GM12878 (cell line): ENCODE measurements around the gene ASAH2. TPM values are rescaled to one million over a fixed set of nuclear protein-coding genes. Genes with fewer than 3 reads are reported as not detected.

Experiments used
- ATAC-seq: fragments of 200-7000 bp; cut with Tn5 transposase; 3 replicates; pipeline ENCODE4 v1.9.1; 2020; ENCODE audit warnings: mild to moderate bottlenecking, moderate library complexity
- BruUV-seq: library from RNA; stranded (reverse); fragments of 400-500 nt; replicated peaks from 2 replicates; lab custom pipeline; 2021; lab: Mats Ljungman, UMichigan
- CTCF ChIA-PET: fragments of 300-600 bp; sonication (Branson Sonifier 250); formaldehyde crosslinking; extraction: SDS; loops from one replicate; lab custom pipeline; 2021; ENCODE audit warnings: inconsistent platforms; lab: Yijun Ruan, JAX
- POLR2A ChIA-PET: fragments of 350-600 bp; formaldehyde crosslinking; extraction: SDS; loops from one replicate; lab custom pipeline; 2021; ENCODE audit warnings: inconsistent platforms; lab: Charles Lee
- RAD21 ChIA-PET: fragments of 300-600 bp; sonication (Branson Sonifier 250); formaldehyde crosslinking; loops from one replicate; lab custom pipeline; 2023; ENCODE audit warnings: antibody characterized with exemption; ENCODE audit not compliant: unreplicated experiment; lab: Charles Lee
- SMC1A ChIA-PET: fragments of 300-600 bp; sonication (Branson Sonifier 250); formaldehyde crosslinking; loops from one replicate; lab custom pipeline; 2023; ENCODE audit not compliant: unreplicated experiment, uncharacterized antibody; lab: Charles Lee
- DNase-seq: peaks from one replicate; pipeline ENCODE4 v3.0.0-alpha.2; 2011; ENCODE audit warnings: low read depth, low spot score
- FAIRE-seq: peaks from 3 replicates; lab custom pipeline; 2011; peaks lifted over from hg19 to GRCh38; lab: Jason Lieb, UNC
- H2AFZ ChIP-seq: 2 replicates; pipeline ENCODE4 v1.6.0; 2011; ENCODE audit warnings: low read depth, low read length, control low read depth; ENCODE audit not compliant: control insufficient read depth
- H3K27ac ChIP-seq: 2 replicates; pipeline ENCODE4 v1.5.1; 2011; ENCODE audit warnings: control low read depth; ENCODE audit not compliant: control insufficient read depth, insufficient read depth
- H3K27me3 ChIP-seq, 2 experiments: replicated peaks in 1 of 2; 2 replicates each; pipeline versions ENCODE4 v1.6.0 to v1.6.1; 2011; ENCODE audit warnings: low read length in 1 of 2; ENCODE audit not compliant: control insufficient read depth in 2 of 2, insufficient read depth in 2 of 2
- H3K36me3 ChIP-seq, 2 experiments: 2 replicates each; pipeline ENCODE4 v1.5.1; 2011; ENCODE audit warnings: low read length in 1 of 2; ENCODE audit not compliant: control insufficient read depth in 2 of 2, insufficient read depth in 2 of 2
- H3K4me1 ChIP-seq: 2 replicates; pipeline ENCODE4 v1.6.1; 2011; ENCODE audit warnings: mild to moderate bottlenecking, low read length, moderate library complexity, mixed read lengths; ENCODE audit not compliant: control insufficient read depth, insufficient read depth
- H3K4me2 ChIP-seq: 2 replicates; pipeline ENCODE4 v1.6.0; 2011; ENCODE audit warnings: control low read depth; ENCODE audit not compliant: control insufficient read depth, insufficient read depth
- H3K4me3 ChIP-seq: fragments of 200-600 bp; sonication (generic); 2 replicates; pipeline ENCODE4 v1.5.1; 2016
- H3K79me2 ChIP-seq: 2 replicates; pipeline ENCODE4 v1.6.0; 2011; ENCODE audit warnings: low read length; ENCODE audit not compliant: control insufficient read depth, insufficient read depth
- H3K9ac ChIP-seq: 2 replicates; pipeline ENCODE4 v1.8.0; 2011; ENCODE audit warnings: low read length, control low read depth, mixed read lengths; ENCODE audit not compliant: control insufficient read depth, insufficient read depth
- H3K9me3 ChIP-seq: replicated peaks from 3 replicates; pipeline ENCODE4 v1.5.1; 2011; ENCODE audit warnings: mild to moderate bottlenecking, low read length; ENCODE audit not compliant: control insufficient read depth, insufficient read depth
- H4K20me1 ChIP-seq: 2 replicates; pipeline ENCODE4 v1.6.0; 2011; ENCODE audit not compliant: control insufficient read depth, insufficient read depth
- ATF2 ChIP-seq: IDR thresholded peaks from 2 replicates; pipeline ENCODE4 v1.6.1; 2012; ENCODE audit warnings: low read length, inconsistent platforms
- FOS ChIP-seq: IDR thresholded peaks from 3 replicates; pipeline ENCODE4 v1.6.1; 2011; ENCODE audit warnings: borderline replicate concordance; ENCODE audit not compliant: insufficient read length; ENCODE audit errors: extremely low read depth
- GABPA ChIP-seq: IDR thresholded peaks from 2 replicates; pipeline ENCODE4 v1.6.1; 2014; ENCODE audit warnings: antibody characterized with exemption, low read depth, mild to moderate bottlenecking, inconsistent platforms
- HSF1 ChIP-seq: fragments of 150-350 bp; IDR thresholded peaks from 2 replicates; pipeline ENCODE4 v1.6.1; 2014; ENCODE audit warnings: mild to moderate bottlenecking, low read depth, low read length
- IKZF1 ChIP-seq: fragments of 450-650 bp; conservative IDR thresholded peaks from 2 replicates; pipeline ENCODE4 v1.6.1; 2017; ENCODE audit warnings: antibody characterized with exemption, mild to moderate bottlenecking
- JUND ChIP-seq: IDR thresholded peaks from 2 replicates; pipeline ENCODE4 v1.6.1; 2012; ENCODE audit warnings: low read depth, mild to moderate bottlenecking, low read length, improper control_type of control experiment, moderate library complexity
- KAT2A ChIP-seq: conservative IDR thresholded peaks from 2 replicates; pipeline ENCODE4 v1.6.1; 2011; ENCODE audit warnings: low read depth, low read length; ENCODE audit not compliant: control insufficient read depth
- PBX3 ChIP-seq: IDR thresholded peaks from 2 replicates; pipeline ENCODE4 v1.6.1; 2011; ENCODE audit warnings: mild to moderate bottlenecking, low read depth, low read length, moderate library complexity; ENCODE audit not compliant: insufficient replicate concordance
- RELB ChIP-seq: fragments of 450-650 bp; IDR thresholded peaks from 2 replicates; pipeline ENCODE4 v1.6.1; 2017; ENCODE audit warnings: low read depth, mild to moderate bottlenecking, moderate library complexity
- SMAD5 ChIP-seq: IDR thresholded peaks from 2 replicates; pipeline ENCODE4 v1.6.1; 2016; ENCODE audit warnings: antibody characterized with exemption, low read depth
- SP1 ChIP-seq: IDR thresholded peaks from one replicate; pipeline ENCODE4 v1.6.1; 2011; ENCODE audit warnings: low read depth, low read length
- ZBTB33 ChIP-seq: fragments of 450-650 bp; IDR thresholded peaks from 2 replicates; pipeline ENCODE4 v1.6.1; 2017; ENCODE audit warnings: mild to moderate bottlenecking
- WGBS: methylation state at CpG from one replicate; pipeline ENCODE4 v1.1.6; 2016; ENCODE audit warnings: low lambda C conversion rate; ENCODE audit not compliant: insufficient replicate concordance, insufficient coverage; ENCODE audit errors: missing lambda C conversion rate; 5-methylcytosine and 5-hydroxymethylcytosine counted together
- in situ Hi-C: fragments of 300-500 bp; cut with MboI; formaldehyde crosslinking; loops from 9 replicates; pipeline ENCODE4 v1.14.3; 2018; ENCODE audit warnings: mixed read lengths
- intact Hi-C: fragments of 100-400 bp; cut with micrococcal nuclease; formaldehyde crosslinking; loops from one replicate; pipeline ENCODE4 v1.14.2; 2022; ENCODE audit not compliant: unreplicated experiment
- polyA plus RNA-seq, 11 experiments: library from polyadenylated mRNA; depleted of rRNA in 4 of 11; unstranded in 6 of 11; stranded (reverse) in 5 of 11; fragments of >200 nt; fragmentation: Nextera tagmentation in 4 of 11; fragmentation: Illumina TruSeq in 1 of 11; extraction: Ambion mirVana in 4 of 11; extraction: Trizol in 1 of 11; gene quantifications; 1 replicate in 1 of 11; 2 replicates in 10 of 11; pipeline versions ENCODE4 v1.2.1 to v1.2.3, GENCODE V29; 2011 to 2016; ENCODE audit warnings: inconsistent platforms in 2 of 11, missing spikeins in 2 of 11, low read depth in 1 of 11
- total RNA-seq, 4 experiments: library from RNA; depleted of rRNA in 3 of 4; stranded (reverse); fragments of >200 nt in 3 of 4; fragmentation: Illumina TruSeq in 1 of 4; extraction: Trizol in 1 of 4; gene quantifications; 2 replicates each; pipeline versions ENCODE4 v1.2.1 to v1.2.3, GENCODE V29; 2013 to 2021

ASAH2 gene
- total and polyA plus RNA-seq, 10 of the 15 experiments (the other 5 are each of a cell fraction or from before 2014, with no cell fraction given): 0.23 to 2.3 (median 1.1) TPM

- no peak for TF ChIP-seq KAT2A
Observed at GRCh38 chr10:50275650-50276235, 24.4 kb upstream of the ASAH2 start (continued).

GRCh38 chr10:50272531-50272930 is 21.2 kb upstream of the ASAH2 start:
- H3K4me3 ChIP-seq: no peak overlapping the region
- intact Hi-C loops: no loop called here
- no peak for ATAC-seq
- CTCF ChIA-PET: interaction anchor here (4.8 kb wide), 1 partner anchor 47 kb away, joined by 59 read pairs; no protein-coding TSS in a partner anchor
- TF ChIP-seq FOS: no peak
- TF ChIP-seq GABPA: no peak
- no peak for TF ChIP-seq PBX3
- no peak for TF ChIP-seq ZBTB33
- TF ChIP-seq IKZF1: no peak
- TF ChIP-seq HSF1: no peak
- no peak for TF ChIP-seq ATF2
- no peak for TF ChIP-seq SP1
- TF ChIP-seq SMAD5: no peak
- no peak for TF ChIP-seq JUND
- no peak for TF ChIP-seq RELB
- TF ChIP-seq, all 136 proteins: peak for 0
- ChIA-PET SMC1A (interaction anchor here (1.4 kb wide), 1 partner anchor 13 kb away, joined by 3 read pairs; no protein-coding TSS in a partner anchor), POLR2A (interaction anchor here (0.6 kb wide), 1 partner anchor 266 kb away, joined by 10 read pairs; no protein-coding TSS in a partner anchor), RAD21 (no interaction called here)
- no peak for FAIRE-seq
- H3K4me1 ChIP-seq: no peaks in the 10 kb centered on the region
- 82% methylated on average over 7 of the region's 7 CpGs for WGBS
- H3K79me2 ChIP-seq: no peaks in the 10 kb centered on the region
- in situ Hi-C loops: no loop called here
- no peak overlapping the region for H3K9ac ChIP-seq
- H4K20me1 ChIP-seq: no peaks in the 10 kb centered on the region
- no peak overlapping the region for H3K27ac ChIP-seq
- DNase-seq: no peak
- H3K27me3 ChIP-seq: peaks cover 0 to 5% of the 10 kb centered on the region in 2 experiments; a peak in 1 of 4 replicates
- no peak overlapping the region for H2AFZ ChIP-seq
- no peak overlapping the region for H3K4me2 ChIP-seq
- BruUV-seq: no TSS peak
- H3K9me3 ChIP-seq: no peaks in the 10 kb centered on the region
- H3K36me3 ChIP-seq: no peaks in the 10 kb centered on the region
